A549 (cell line): ENCODE measurements around the gene ITGB8. TPM values are rescaled to one million over a fixed set of nuclear protein-coding genes. Genes with fewer than 3 reads are reported as not detected.

Experiments
- ATAC-seq, 2 experiments: fragments of 200-7000 bp in 1 of 2; fragments of >200 bp in 1 of 2; cut with Nextera tagmentation in 1 of 2; cut with Tn5 transposase in 1 of 2; 3 replicates each; pipeline versions ENCODE4 v1.8.0 to v1.9.1; 2018 to 2020; ENCODE audit warnings: mild to moderate bottlenecking in 1 of 2, moderate library complexity in 1 of 2
- CTCF ChIA-PET: fragments of 300-600 bp; sonication (Branson Sonifier 250); formaldehyde crosslinking; extraction: SDS; loops from one replicate; lab custom pipeline; 2021; ENCODE audit warnings: antibody characterized with exemption, inconsistent platforms; lab: Yijun Ruan, JAX
- POLR2A ChIA-PET: fragments of 350-600 bp; formaldehyde crosslinking; extraction: SDS; loops from one replicate; lab custom pipeline; 2021; ENCODE audit warnings: antibody characterized with exemption, inconsistent platforms; lab: Yijun Ruan, JAX
- DNase-seq, 2 experiments: peaks; one replicate each; pipeline versions ENCODE4 v3.0.0 to v3.0.0-alpha.2; 2011 to 2016; ENCODE audit warnings: low read depth in 1 of 2, low spot score in 1 of 2
- FAIRE-seq: peaks from 2 replicates; lab custom pipeline; 2011; peaks lifted over from hg19 to GRCh38; lab: Jason Lieb, UNC
- H3K27ac ChIP-seq, 2 experiments: fragments of >200 bp; sonication (Bioruptor Twin); formaldehyde crosslinking; 3 replicates each; pipeline ENCODE4 v1.5.1; 2016 to 2017
- H3K4me1 ChIP-seq: fragments of >200 bp; sonication (Bioruptor Twin); formaldehyde crosslinking; 3 replicates; pipeline ENCODE4 v1.6.1; 2016
- H3K4me2 ChIP-seq: fragments of >200 bp; sonication (Bioruptor Twin); formaldehyde crosslinking; 3 replicates; pipeline ENCODE4 v1.6.1; 2016
- H3K4me3 ChIP-seq: fragments of >200 bp; sonication (Bioruptor Twin); formaldehyde crosslinking; 3 replicates; pipeline ENCODE4 v1.5.1; 2016
- H3K9me3 ChIP-seq: fragments of >200 bp; sonication (Bioruptor Twin); formaldehyde crosslinking; 3 replicates; pipeline ENCODE4 v1.6.1; 2016
- ATOH8 ChIP-seq: fragments of 250-450 bp; sonication (Bioruptor Pico); IDR thresholded peaks from 2 replicates; pipeline ENCODE4 v1.5.0; 2020; ENCODE audit warnings: low read depth, mild to moderate bottlenecking, moderate library complexity
- CBX8 ChIP-seq: fragments of 200-600 bp; sonication (generic); IDR thresholded peaks from 2 replicates; pipeline ENCODE4 v1.6.1; 2016
- CHD4 ChIP-seq: fragments of 200-600 bp; sonication (generic); IDR thresholded peaks from 2 replicates; pipeline ENCODE4 v1.6.1; 2016; ENCODE audit warnings: antibody characterized with exemption, mild to moderate bottlenecking, borderline replicate concordance
- ELK1 ChIP-seq: fragments of 150-350 bp; IDR thresholded peaks from 2 replicates; pipeline ENCODE4 v1.6.1; 2014; ENCODE audit warnings: low read depth, mild to moderate bottlenecking, low read length
- GATA3 ChIP-seq: IDR thresholded peaks from 2 replicates; pipeline ENCODE4 v1.6.1; 2012; ENCODE audit warnings: borderline replicate concordance
- HDAC2 ChIP-seq: fragments of 200-600 bp; sonication (generic); IDR thresholded peaks from 2 replicates; pipeline ENCODE4 v1.6.1; 2016
- HEYL ChIP-seq: fragments of 250-450 bp; sonication (Bioruptor Pico); IDR thresholded peaks from 2 replicates; pipeline ENCODE4 v1.8.0; 2021; ENCODE audit warnings: mild to moderate bottlenecking, moderate library complexity
- NFE2L2 ChIP-seq: fragments of 150-350 bp; conservative IDR thresholded peaks from 2 replicates; pipeline ENCODE4 v1.6.1; 2014; ENCODE audit warnings: low read length
- NPAS2 ChIP-seq: fragments of 250-450 bp; sonication (Bioruptor Pico); IDR thresholded peaks from 2 replicates; pipeline ENCODE4 v1.8.0; 2022; ENCODE audit warnings: mild to moderate bottlenecking, moderate library complexity, borderline replicate concordance
- NR3C1 ChIP-seq: fragments of >200 bp; sonication (Bioruptor Twin); formaldehyde crosslinking; IDR thresholded peaks from 3 replicates; pipeline ENCODE4 v1.6.1; 2017
- RNF2 ChIP-seq: fragments of 200-600 bp; sonication (generic); IDR thresholded peaks from 2 replicates; pipeline ENCODE4 v1.6.1; 2016; ENCODE audit warnings: low read depth, mild to moderate bottlenecking, antibody characterized with exemption, moderate library complexity, borderline replicate concordance
- SREBF2 ChIP-seq: fragments of 450-650 bp; IDR thresholded peaks from 2 replicates; pipeline ENCODE4 v1.6.1; 2014; ENCODE audit warnings: mild to moderate bottlenecking, moderate library complexity
- TP53 ChIP-seq: fragments of 250-450 bp; sonication (Bioruptor Pico); IDR thresholded peaks from 2 replicates; pipeline ENCODE4 v1.5.0; 2021; ENCODE audit warnings: mild to moderate bottlenecking, moderate library complexity
- ZFP36 ChIP-seq: fragments of 450-650 bp; IDR thresholded peaks from 2 replicates; pipeline ENCODE4 v1.6.1; 2014; ENCODE audit warnings: borderline replicate concordance; ENCODE audit not compliant: partially characterized antibody
- ZSCAN20 ChIP-seq: fragments of 250-450 bp; sonication (Bioruptor Pico); IDR thresholded peaks from 2 replicates; pipeline ENCODE4 v1.8.0; 2022; ENCODE audit warnings: mild to moderate bottlenecking, moderate library complexity
- WGBS: methylation state at CpG from one replicate; pipeline ENCODE4 v1.1.6; 2017; ENCODE audit errors: missing lambda C conversion rate; 5-methylcytosine and 5-hydroxymethylcytosine counted together
- polyA plus RNA-seq, 4 experiments: library from polyadenylated mRNA; depleted of rRNA in 3 of 4; stranded (reverse); fragments of >200 nt; fragmentation: RNase III in 1 of 4; extraction: RNeasy Plus Mini Kit Qiagen cat#74134 plus additional on column Dnase treatment in 1 of 4; gene quantifications; 2 replicates in 3 of 4; 3 replicates in 1 of 4; pipeline ENCODE4 v1.2.3, GENCODE V29; 2011 to 2017
- TF ChIP-seq, protein P1 (sequence below): IDR thresholded peaks from 2 replicates; pipeline ENCODE4 v1.6.1; 2012; ENCODE audit warnings: low read depth, borderline replicate concordance
- TF ChIP-seq, protein P2 (sequence below): fragments of 250-450 bp; sonication (Bioruptor Pico); IDR thresholded peaks from 2 replicates; pipeline ENCODE4 v1.5.0; 2021; ENCODE audit warnings: mild to moderate bottlenecking, moderate library complexity, borderline replicate concordance
- TF ChIP-seq, protein P3 (sequence below): fragments of 450-650 bp; IDR thresholded peaks from 2 replicates; pipeline ENCODE4 v1.6.1; 2014; ENCODE audit warnings: antibody characterized with exemption

Gene ITGB8
- polyA plus RNA-seq, 2 of the 4 experiments (the other 2 are of a cell fraction) = 0.39 to 0.67 TPM

DNA sequence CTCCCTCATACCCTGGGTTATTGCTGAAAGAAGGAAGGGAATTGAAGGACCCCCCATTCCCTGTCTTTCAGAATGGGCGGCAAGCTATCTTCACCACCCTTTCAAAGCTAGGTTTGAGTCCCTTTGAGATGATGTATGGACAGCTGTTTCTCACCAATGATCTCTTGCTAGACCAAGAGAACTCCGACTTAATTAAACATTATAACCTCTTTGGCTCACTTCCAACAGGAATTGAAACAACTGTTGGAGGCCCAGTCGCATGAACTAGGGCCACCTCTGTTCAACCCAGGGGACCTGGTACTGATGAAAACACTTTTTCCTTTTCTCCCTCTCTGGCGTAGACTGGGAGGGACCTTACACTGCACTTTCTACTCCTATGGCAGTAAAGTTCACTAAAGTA is 110.6 kb downstream of the ITGB8 start (continued):
- TF ChIP-seq NFE2L2 = no peak
- TF ChIP-seq ELK1 = no peak
- no peak for TF ChIP-seq NR3C1
- no peak for TF ChIP-seq SREBF2
- TF ChIP-seq TP53 (CRISPR knock-in tag) = no peak
- TF ChIP-seq GATA3 = no peak
- TF ChIP-seq NPAS2 = no peak
- no peak for TF ChIP-seq RNF2

- no peak overlapping the region for H3K27ac ChIP-seq
- no peak for ATAC-seq
Observed at GRCh38 chr7:20441991-20442441, 111.3 kb downstream of the ITGB8 start.

GRCh38 chr7:20442951-20443350 is 112.3 kb downstream of the ITGB8 start:
- ATAC-seq (no peak), FAIRE-seq (no peak), DNase-seq (no peak)
- no peaks in the 10 kb centered on the region for H3K4me1 ChIP-seq
- H3K27ac ChIP-seq = no peak overlapping the region
- 23% methylated on average over 8 of the region's 8 CpGs for WGBS
- TF ChIP-seq GATA3 (no peak), ATOH8 (no peak), ZSCAN20 (CRISPR knock-in tag) (no peak), CBX8 (no peak)
- TF ChIP-seq, protein P1, sequence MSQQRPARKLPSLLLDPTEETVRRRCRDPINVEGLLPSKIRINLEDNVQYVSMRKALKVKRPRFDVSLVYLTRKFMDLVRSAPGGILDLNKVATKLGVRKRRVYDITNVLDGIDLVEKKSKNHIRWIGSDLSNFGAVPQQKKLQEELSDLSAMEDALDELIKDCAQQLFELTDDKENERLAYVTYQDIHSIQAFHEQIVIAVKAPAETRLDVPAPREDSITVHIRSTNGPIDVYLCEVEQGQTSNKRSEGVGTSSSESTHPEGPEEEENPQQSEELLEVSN = no peak
- H3K9me3 ChIP-seq = no peaks in the 10 kb centered on the region
- no peak overlapping the region for H3K4me2 ChIP-seq
- POLR2A ChIA-PET = no interaction called here
- H3K4me3 ChIP-seq = no peak overlapping the region
- CTCF ChIA-PET = interaction anchor here (1.1 to 2.2 kb wide), 3 partner anchors 13 to 695 kb away, joined by 3 to 5 read pairs (median 4); no protein-coding TSS in a partner anchor

More at GRCh38 chr7:20441991-20442441, 111.3 kb downstream of the ITGB8 start:
- CTCF ChIA-PET = interaction anchor here (1.1 to 1.4 kb wide), 2 partner anchors 12 to 688 kb away, joined by 3 to 4 read pairs; no protein-coding TSS in a partner anchor
- H3K4me2 ChIP-seq = no peak overlapping the region
- 53% methylated on average over 3 of the region's 3 CpGs for WGBS
- TF ChIP-seq ZFP36 (no peak), HEYL (CRISPR knock-in tag) (no peak), CHD4 (no peak), HDAC2 (no peak)
- TF ChIP-seq, protein P2, sequence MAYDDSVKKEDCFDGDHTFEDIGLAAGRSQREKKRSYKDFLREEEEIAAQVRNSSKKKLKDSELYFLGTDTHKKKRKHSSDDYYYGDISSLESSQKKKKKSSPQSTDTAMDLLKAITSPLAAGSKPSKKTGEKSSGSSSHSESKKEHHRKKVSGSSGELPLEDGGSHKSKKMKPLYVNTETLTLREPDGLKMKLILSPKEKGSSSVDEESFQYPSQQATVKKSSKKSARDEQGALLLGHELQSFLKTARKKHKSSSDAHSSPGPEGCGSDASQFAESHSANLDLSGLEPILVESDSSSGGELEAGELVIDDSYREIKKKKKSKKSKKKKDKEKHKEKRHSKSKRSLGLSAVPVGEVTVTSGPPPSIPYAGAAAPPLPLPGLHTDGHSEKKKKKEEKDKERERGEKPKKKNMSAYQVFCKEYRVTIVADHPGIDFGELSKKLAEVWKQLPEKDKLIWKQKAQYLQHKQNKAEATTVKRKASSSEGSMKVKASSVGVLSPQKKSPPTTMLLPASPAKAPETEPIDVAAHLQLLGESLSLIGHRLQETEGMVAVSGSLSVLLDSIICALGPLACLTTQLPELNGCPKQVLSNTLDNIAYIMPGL (CRISPR knock-in tag) = no peak
- TF ChIP-seq, protein P3, sequence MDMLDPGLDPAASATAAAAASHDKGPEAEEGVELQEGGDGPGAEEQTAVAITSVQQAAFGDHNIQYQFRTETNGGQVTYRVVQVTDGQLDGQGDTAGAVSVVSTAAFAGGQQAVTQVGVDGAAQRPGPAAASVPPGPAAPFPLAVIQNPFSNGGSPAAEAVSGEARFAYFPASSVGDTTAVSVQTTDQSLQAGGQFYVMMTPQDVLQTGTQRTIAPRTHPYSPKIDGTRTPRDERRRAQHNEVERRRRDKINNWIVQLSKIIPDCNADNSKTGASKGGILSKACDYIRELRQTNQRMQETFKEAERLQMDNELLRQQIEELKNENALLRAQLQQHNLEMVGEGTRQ = no peak
- H3K4me3 ChIP-seq = no peak overlapping the region
- DNase-seq = no peak
- FAIRE-seq = no peak
- no peaks in the 10 kb centered on the region for H3K4me1 ChIP-seq
- POLR2A ChIA-PET = no interaction called here
- H3K9me3 ChIP-seq = no peaks in the 10 kb centered on the region
